Liver (tissue), 9 donors: ENCODE results near the gene NSDHL. TPM values are rescaled to one million over a fixed set of nuclear protein-coding genes. Genes with fewer than 3 reads are reported as not detected.

Experiments used
- DNase-seq: peaks from one replicate; pipeline ENCODE4 v3.0.0-alpha.2; 2017; ENCODE audit warnings: low spot score
- H3K27ac ChIP-seq, 2 donors: one replicate each; pipeline ENCODE4 v1.7.0; 2013; ENCODE audit warnings: inconsistent platforms in 2 of 2, low read length in 2 of 2, control low read depth in 1 of 2, low read depth in 1 of 2, mild to moderate bottlenecking in 1 of 2
- H3K27me3 ChIP-seq, 4 donors: one replicate each; pipeline versions ENCODE4 v1.6.1 to v1.7.0; 2013; ENCODE audit warnings: low read length in 3 of 4, inconsistent platforms in 1 of 4, mild to moderate bottlenecking in 1 of 4, moderate library complexity in 1 of 4; ENCODE audit not compliant: control insufficient read depth in 4 of 4, insufficient read depth in 4 of 4
- H3K36me3 ChIP-seq, 4 donors: one replicate each; pipeline versions ENCODE4 v1.6.1 to v1.7.0; 2013; ENCODE audit warnings: low read length in 3 of 4, mild to moderate bottlenecking in 3 of 4, low read depth in 1 of 4, moderate library complexity in 1 of 4; ENCODE audit not compliant: control insufficient read depth in 4 of 4, insufficient read depth in 3 of 4
- H3K4me1 ChIP-seq, 4 donors: one replicate each; pipeline versions ENCODE4 v1.6.1 to v1.7.0; 2013; ENCODE audit warnings: low read length in 3 of 4, mild to moderate bottlenecking in 3 of 4, moderate library complexity in 1 of 4; ENCODE audit not compliant: control insufficient read depth in 4 of 4, insufficient read depth in 4 of 4
- H3K4me3 ChIP-seq, 3 donors: one replicate each; pipeline versions ENCODE4 v1.6.1 to v1.7.0; 2013; ENCODE audit warnings: low read length in 3 of 3, control low read depth in 1 of 3, low read depth in 1 of 3, mild to moderate bottlenecking in 1 of 3
- H3K9ac ChIP-seq, 2 donors: one replicate each; pipeline ENCODE4 v1.7.0; 2013; ENCODE audit warnings: low read length in 2 of 2, mild to moderate bottlenecking in 2 of 2, moderate library complexity in 2 of 2, control low read depth in 1 of 2, low read depth in 1 of 2
- H3K9me3 ChIP-seq, 4 donors: one replicate each; pipeline versions ENCODE4 v1.6.1 to v1.7.0; 2013; ENCODE audit warnings: low read length in 3 of 4; ENCODE audit not compliant: control insufficient read depth in 4 of 4
- EGR1 ChIP-seq, 2 donors: IDR thresholded peaks; 2 replicates each; pipeline ENCODE4 v1.6.1; 2016 to 2018; ENCODE audit warnings: antibody characterized with exemption in 2 of 2, low read depth in 2 of 2
- FOXA1 ChIP-seq: IDR thresholded peaks from 2 replicates; pipeline ENCODE4 v1.6.1; 2016; ENCODE audit warnings: antibody characterized with exemption
- FOXA2 ChIP-seq: IDR thresholded peaks from 2 replicates; pipeline ENCODE4 v1.6.1; 2016; ENCODE audit warnings: antibody characterized with exemption
- GABPA ChIP-seq, 2 donors: IDR thresholded peaks in 1 of 2; conservative IDR thresholded peaks in 1 of 2; 2 replicates each; pipeline ENCODE4 v1.6.1; 2016; ENCODE audit warnings: antibody characterized with exemption in 2 of 2, mild to moderate bottlenecking in 1 of 2, moderate library complexity in 1 of 2
- HNF4A ChIP-seq, 2 donors: conservative IDR thresholded peaks; 2 replicates each; pipeline ENCODE4 v1.6.1; 2016; ENCODE audit warnings: antibody characterized with exemption in 2 of 2, mild to moderate bottlenecking in 2 of 2
- HNF4G ChIP-seq: IDR thresholded peaks from 2 replicates; pipeline ENCODE4 v1.6.1; 2016; ENCODE audit warnings: antibody characterized with exemption
- JUND ChIP-seq, 2 donors: IDR thresholded peaks; 2 replicates each; pipeline ENCODE4 v1.6.1; 2016; ENCODE audit warnings: antibody characterized with exemption in 2 of 2
- NR2F2 ChIP-seq: IDR thresholded peaks from 2 replicates; pipeline ENCODE4 v1.6.1; 2016; ENCODE audit warnings: antibody characterized with exemption
- RAD21 ChIP-seq, 2 donors: IDR thresholded peaks; 2 replicates each; pipeline ENCODE4 v1.6.1; 2016; ENCODE audit warnings: antibody characterized with exemption in 2 of 2, mild to moderate bottlenecking in 2 of 2
- RXRA ChIP-seq, 2 donors: IDR thresholded peaks; 2 replicates each; pipeline ENCODE4 v1.6.1; 2017 to 2018; ENCODE audit warnings: antibody characterized with exemption in 2 of 2, mild to moderate bottlenecking in 1 of 2
- SP1 ChIP-seq: IDR thresholded peaks from 2 replicates; pipeline ENCODE4 v1.6.1; 2018; ENCODE audit warnings: antibody characterized with exemption, mild to moderate bottlenecking
- YY1 ChIP-seq: IDR thresholded peaks from 2 replicates; pipeline ENCODE4 v1.6.1; 2016; ENCODE audit warnings: antibody characterized with exemption, mild to moderate bottlenecking
- WGBS: extraction: QIAGEN DNeasy Blood & Tissue Kit; methylation state at CpG from one replicate; pipeline ENCODE4 v1.1.7; 2013; 5-methylcytosine and 5-hydroxymethylcytosine counted together
- polyA plus RNA-seq, 2 donors: library from polyadenylated mRNA; stranded (reverse) in 1 of 2; unstranded in 1 of 2; fragments of 200-250 nt in 1 of 2; fragments of >200 nt in 1 of 2; fragmentation: Nextera tagmentation in 1 of 2; extraction: Ambion mirVana in 1 of 2; gene quantifications; one replicate each; pipeline versions ENCODE4 v1.2.1 to v1.2.3, GENCODE V29; 2013 to 2015
- total RNA-seq, 2 donors: library from RNA; depleted of rRNA; stranded (reverse); fragments of >200 nt; gene quantifications; one replicate each; pipeline ENCODE4 v1.2.3, GENCODE V29; 2014
- TF ChIP-seq, protein P1 (sequence below): IDR thresholded peaks from 2 replicates; pipeline ENCODE4 v1.6.1; 2016; ENCODE audit warnings: antibody characterized with exemption
- TF ChIP-seq, protein P2 (sequence below): IDR thresholded peaks from 2 replicates; pipeline ENCODE4 v1.6.1; 2016; ENCODE audit warnings: antibody characterized with exemption, mild to moderate bottlenecking
- TF ChIP-seq, protein P3 (sequence below): IDR thresholded peaks from 2 replicates; pipeline ENCODE4 v1.6.1; 2016; ENCODE audit warnings: antibody characterized with exemption
- TF ChIP-seq, protein P4 (sequence below): fragments of 150-350 bp; IDR thresholded peaks from 2 replicates; pipeline ENCODE4 v1.5.1; 2017; ENCODE audit warnings: improper control_type of control experiment, low read depth, low read length; ENCODE audit not compliant: missing input control
- TF ChIP-seq, protein P5 (sequence below): IDR thresholded peaks from 2 replicates; pipeline ENCODE4 v1.6.1; 2016; ENCODE audit warnings: antibody characterized with exemption
- donor health status: healthy.
- donor health status: healthy.
- donor health status: healthy.
- donor health status: healthy.
- donor health status: healthy.

Gene NSDHL
- total and polyA plus RNA-seq, 4 donors: 23.8 to 63.6 (median 38.6) TPM

DNA sequence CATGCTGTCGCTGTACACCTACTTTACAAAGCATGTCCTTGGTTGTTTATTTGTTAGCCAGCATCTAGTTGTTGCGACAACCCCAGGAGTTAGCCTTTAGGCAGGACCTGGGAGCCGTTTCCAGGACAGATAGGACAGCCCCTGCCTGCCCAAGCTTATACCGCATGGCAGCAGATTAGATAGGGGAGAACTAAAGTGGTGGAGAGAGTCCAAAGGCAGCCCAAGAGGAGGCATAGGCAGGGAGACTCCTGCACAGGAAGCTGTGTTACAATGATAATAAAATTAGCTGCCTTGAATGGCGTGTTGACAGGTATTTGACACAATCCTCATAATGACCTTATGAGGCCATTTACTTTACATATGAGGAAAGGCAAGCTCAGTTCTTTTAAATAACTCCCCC lies 13.0 kb downstream of the NSDHL start:
- Histone ChIP-seq H3K27me3 (no peaks in the 10 kb centered on the region), H3K9ac (no peak overlapping the region), H3K9me3 (peaks cover 0 to 4% (median 0%) of the 10 kb centered on the region in 4 donors), H3K4me1 (peaks cover 0 to 7% (median 1%) of the 10 kb centered on the region in 4 donors), H3K36me3 (peaks cover 0 to 8% (median 3%) of the 10 kb centered on the region in 4 donors), H3K27ac (no peak overlapping the region), H3K4me3 (no peak overlapping the region)
- 73% methylated on average over 5 of the region's 5 CpGs for WGBS
- TF ChIP-seq HNF4A (conservative IDR thresholded peaks at IDR 0.05) (no peak), NR2F2 (no peak), SP1 (no peak), GABPA (IDR thresholded peaks at IDR 0.05 in 1 of 2, conservative IDR thresholded peaks at IDR 0.05 in 1 of 2) (no peak), FOXA2 (no peak), JUND (IDR thresholded peaks at IDR 0.05) (no peak), YY1 (no peak)
- TF ChIP-seq, protein P1, sequence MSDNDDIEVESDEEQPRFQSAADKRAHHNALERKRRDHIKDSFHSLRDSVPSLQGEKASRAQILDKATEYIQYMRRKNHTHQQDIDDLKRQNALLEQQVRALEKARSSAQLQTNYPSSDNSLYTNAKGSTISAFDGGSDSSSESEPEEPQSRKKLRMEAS: no peak
- TF ChIP-seq, protein P2, sequence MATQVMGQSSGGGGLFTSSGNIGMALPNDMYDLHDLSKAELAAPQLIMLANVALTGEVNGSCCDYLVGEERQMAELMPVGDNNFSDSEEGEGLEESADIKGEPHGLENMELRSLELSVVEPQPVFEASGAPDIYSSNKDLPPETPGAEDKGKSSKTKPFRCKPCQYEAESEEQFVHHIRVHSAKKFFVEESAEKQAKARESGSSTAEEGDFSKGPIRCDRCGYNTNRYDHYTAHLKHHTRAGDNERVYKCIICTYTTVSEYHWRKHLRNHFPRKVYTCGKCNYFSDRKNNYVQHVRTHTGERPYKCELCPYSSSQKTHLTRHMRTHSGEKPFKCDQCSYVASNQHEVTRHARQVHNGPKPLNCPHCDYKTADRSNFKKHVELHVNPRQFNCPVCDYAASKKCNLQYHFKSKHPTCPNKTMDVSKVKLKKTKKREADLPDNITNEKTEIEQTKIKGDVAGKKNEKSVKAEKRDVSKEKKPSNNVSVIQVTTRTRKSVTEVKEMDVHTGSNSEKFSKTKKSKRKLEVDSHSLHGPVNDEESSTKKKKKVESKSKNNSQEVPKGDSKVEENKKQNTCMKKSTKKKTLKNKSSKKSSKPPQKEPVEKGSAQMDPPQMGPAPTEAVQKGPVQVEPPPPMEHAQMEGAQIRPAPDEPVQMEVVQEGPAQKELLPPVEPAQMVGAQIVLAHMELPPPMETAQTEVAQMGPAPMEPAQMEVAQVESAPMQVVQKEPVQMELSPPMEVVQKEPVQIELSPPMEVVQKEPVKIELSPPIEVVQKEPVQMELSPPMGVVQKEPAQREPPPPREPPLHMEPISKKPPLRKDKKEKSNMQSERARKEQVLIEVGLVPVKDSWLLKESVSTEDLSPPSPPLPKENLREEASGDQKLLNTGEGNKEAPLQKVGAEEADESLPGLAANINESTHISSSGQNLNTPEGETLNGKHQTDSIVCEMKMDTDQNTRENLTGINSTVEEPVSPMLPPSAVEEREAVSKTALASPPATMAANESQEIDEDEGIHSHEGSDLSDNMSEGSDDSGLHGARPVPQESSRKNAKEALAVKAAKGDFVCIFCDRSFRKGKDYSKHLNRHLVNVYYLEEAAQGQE: no peak
- TF ChIP-seq, protein P3, sequence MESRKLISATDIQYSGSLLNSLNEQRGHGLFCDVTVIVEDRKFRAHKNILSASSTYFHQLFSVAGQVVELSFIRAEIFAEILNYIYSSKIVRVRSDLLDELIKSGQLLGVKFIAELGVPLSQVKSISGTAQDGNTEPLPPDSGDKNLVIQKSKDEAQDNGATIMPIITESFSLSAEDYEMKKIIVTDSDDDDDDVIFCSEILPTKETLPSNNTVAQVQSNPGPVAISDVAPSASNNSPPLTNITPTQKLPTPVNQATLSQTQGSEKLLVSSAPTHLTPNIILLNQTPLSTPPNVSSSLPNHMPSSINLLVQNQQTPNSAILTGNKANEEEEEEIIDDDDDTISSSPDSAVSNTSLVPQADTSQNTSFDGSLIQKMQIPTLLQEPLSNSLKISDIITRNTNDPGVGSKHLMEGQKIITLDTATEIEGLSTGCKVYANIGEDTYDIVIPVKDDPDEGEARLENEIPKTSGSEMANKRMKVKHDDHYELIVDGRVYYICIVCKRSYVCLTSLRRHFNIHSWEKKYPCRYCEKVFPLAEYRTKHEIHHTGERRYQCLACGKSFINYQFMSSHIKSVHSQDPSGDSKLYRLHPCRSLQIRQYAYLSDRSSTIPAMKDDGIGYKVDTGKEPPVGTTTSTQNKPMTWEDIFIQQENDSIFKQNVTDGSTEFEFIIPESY: no peak
- TF ChIP-seq, protein P4, sequence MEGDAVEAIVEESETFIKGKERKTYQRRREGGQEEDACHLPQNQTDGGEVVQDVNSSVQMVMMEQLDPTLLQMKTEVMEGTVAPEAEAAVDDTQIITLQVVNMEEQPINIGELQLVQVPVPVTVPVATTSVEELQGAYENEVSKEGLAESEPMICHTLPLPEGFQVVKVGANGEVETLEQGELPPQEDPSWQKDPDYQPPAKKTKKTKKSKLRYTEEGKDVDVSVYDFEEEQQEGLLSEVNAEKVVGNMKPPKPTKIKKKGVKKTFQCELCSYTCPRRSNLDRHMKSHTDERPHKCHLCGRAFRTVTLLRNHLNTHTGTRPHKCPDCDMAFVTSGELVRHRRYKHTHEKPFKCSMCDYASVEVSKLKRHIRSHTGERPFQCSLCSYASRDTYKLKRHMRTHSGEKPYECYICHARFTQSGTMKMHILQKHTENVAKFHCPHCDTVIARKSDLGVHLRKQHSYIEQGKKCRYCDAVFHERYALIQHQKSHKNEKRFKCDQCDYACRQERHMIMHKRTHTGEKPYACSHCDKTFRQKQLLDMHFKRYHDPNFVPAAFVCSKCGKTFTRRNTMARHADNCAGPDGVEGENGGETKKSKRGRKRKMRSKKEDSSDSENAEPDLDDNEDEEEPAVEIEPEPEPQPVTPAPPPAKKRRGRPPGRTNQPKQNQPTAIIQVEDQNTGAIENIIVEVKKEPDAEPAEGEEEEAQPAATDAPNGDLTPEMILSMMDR: no peak
- TF ChIP-seq, protein P5, sequence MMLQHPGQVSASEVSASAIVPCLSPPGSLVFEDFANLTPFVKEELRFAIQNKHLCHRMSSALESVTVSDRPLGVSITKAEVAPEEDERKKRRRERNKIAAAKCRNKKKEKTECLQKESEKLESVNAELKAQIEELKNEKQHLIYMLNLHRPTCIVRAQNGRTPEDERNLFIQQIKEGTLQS: no peak
- no peak for DNase-seq

DNA sequence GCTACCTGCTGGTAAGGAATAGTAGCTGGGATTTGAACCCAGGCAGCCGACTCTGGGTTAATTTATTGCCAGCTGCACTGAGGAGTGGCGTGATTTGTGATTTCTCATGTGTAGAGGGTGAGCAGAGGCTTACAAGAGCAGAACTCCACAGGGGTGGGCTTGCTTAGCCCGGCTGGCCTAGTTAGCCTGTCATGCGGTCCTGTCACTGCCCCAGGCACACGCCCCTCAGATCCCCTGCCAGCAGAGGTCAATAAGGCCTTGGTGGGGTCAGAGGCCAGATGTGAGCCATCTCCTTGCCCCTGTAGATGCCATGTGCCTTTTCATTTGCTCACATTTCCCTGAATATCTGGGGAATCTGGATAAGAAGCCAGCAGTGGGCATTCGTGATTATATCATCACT lies 13.4 kb downstream of the NSDHL start:
- H3K36me3 ChIP-seq: peaks cover under 1 to 10% (median 5%) of the 10 kb centered on the region in 4 donors
- no peaks in the 10 kb centered on the region for H3K27me3 ChIP-seq
- no peak overlapping the region for H3K9ac ChIP-seq
- H3K4me3 ChIP-seq: no peak overlapping the region
- DNase-seq: no peak
- H3K9me3 ChIP-seq: peaks cover 0 to 4% (median 0%) of the 10 kb centered on the region in 4 donors
- no peak overlapping the region for H3K27ac ChIP-seq
- WGBS: 73% methylated on average over 6 of the region's 6 CpGs
- peaks cover 0 to 7% (median 1%) of the 10 kb centered on the region in 4 donors for H3K4me1 ChIP-seq
- TF ChIP-seq JUND (IDR thresholded peaks at IDR 0.05) (no peak), EGR1 (IDR thresholded peaks at IDR 0.05; ENCODE audit: low read depth in 2 of 2) (no peak), RXRA (IDR thresholded peaks at IDR 0.05) (no peak), RAD21 (IDR thresholded peaks at IDR 0.05) (no peak), SP1 (no peak), HNF4A (conservative IDR thresholded peaks at IDR 0.05) (no peak), FOXA1 (no peak), YY1 (no peak), GABPA (IDR thresholded peaks at IDR 0.05 in 1 of 2, conservative IDR thresholded peaks at IDR 0.05 in 1 of 2) (no peak), HNF4G (no peak), FOXA2 (no peak)
- TF ChIP-seq, protein P3: no peak
- TF ChIP-seq, protein P2: no peak
- TF ChIP-seq, protein P5: no peak
- TF ChIP-seq, protein P1: no peak
